ENCODE measurements around the gene PLEKHN1.

PLEKHN1 gene

GRCh38 chr1:996851-997712 is 30.8 kb downstream of the PLEKHN1 start:
- Histone ChIP-seq H3K36me3 (ENCODE audit: low read length) (no peaks in the 10 kb centered on the region), H2AFZ (ENCODE audit: low read depth, low read length, severe bottlenecking) (no peak overlapping the region), H3K4me3 (ENCODE audit: insufficient read depth, low read length, poor library complexity, severe bottlenecking) (no peak overlapping the region), H4K20me1 (ENCODE audit: low read depth, low read length) (no peaks in the 10 kb centered on the region), H3K27me3 (ENCODE audit: low read length) (no peaks in the 10 kb centered on the region), H3K27ac (ENCODE audit: low read depth, low read length) (no peak overlapping the region), H3F3A (ENCODE audit: insufficient read depth) (no peaks in the 10 kb centered on the region), H3K79me2 (ENCODE audit: insufficient read depth, low read length) (no peaks in the 10 kb centered on the region), H3K9me3 (ENCODE audit: insufficient read depth, low read length) (no peaks in the 10 kb centered on the region), H3K9ac (ENCODE audit: low read length) (no peak overlapping the region), H3K4me2 (ENCODE audit: low read depth, low read length, poor library complexity, severe bottlenecking) (no peak overlapping the region), H3K9me2 (replicated peaks; ENCODE audit: insufficient read depth, low read length) (no peaks in the 10 kb centered on the region)
- TF ChIP-seq, protein P1, sequence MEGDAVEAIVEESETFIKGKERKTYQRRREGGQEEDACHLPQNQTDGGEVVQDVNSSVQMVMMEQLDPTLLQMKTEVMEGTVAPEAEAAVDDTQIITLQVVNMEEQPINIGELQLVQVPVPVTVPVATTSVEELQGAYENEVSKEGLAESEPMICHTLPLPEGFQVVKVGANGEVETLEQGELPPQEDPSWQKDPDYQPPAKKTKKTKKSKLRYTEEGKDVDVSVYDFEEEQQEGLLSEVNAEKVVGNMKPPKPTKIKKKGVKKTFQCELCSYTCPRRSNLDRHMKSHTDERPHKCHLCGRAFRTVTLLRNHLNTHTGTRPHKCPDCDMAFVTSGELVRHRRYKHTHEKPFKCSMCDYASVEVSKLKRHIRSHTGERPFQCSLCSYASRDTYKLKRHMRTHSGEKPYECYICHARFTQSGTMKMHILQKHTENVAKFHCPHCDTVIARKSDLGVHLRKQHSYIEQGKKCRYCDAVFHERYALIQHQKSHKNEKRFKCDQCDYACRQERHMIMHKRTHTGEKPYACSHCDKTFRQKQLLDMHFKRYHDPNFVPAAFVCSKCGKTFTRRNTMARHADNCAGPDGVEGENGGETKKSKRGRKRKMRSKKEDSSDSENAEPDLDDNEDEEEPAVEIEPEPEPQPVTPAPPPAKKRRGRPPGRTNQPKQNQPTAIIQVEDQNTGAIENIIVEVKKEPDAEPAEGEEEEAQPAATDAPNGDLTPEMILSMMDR (IDR thresholded peaks at IDR 0.05; ENCODE audit: insufficient read depth, low read length, poor library complexity, severe bottlenecking) = no peak
- no peak for TF ChIP-seq EZH2phosphoT487 (conservative IDR thresholded peaks at IDR 0.05; ENCODE audit: low read length)

- H3K36me3 ChIP-seq (ENCODE audit: low read length) = no peaks in the 10 kb centered on the region
- no peaks in the 10 kb centered on the region for H4K20me1 ChIP-seq (ENCODE audit: low read depth, low read length)
- H3F3A ChIP-seq (ENCODE audit: insufficient read depth) = no peaks in the 10 kb centered on the region
- H3K4me2 ChIP-seq (ENCODE audit: low read depth, low read length, poor library complexity, severe bottlenecking) = no peak overlapping the region
- TF ChIP-seq, protein P1 (IDR thresholded peaks at IDR 0.05; ENCODE audit: insufficient read depth, low read length, poor library complexity, severe bottlenecking) = no peak
- no peak for TF ChIP-seq EZH2phosphoT487 (conservative IDR thresholded peaks at IDR 0.05; ENCODE audit: low read length)
- no peaks in the 10 kb centered on the region for H3K9me2 ChIP-seq (replicated peaks; ENCODE audit: insufficient read depth, low read length)
- no peak overlapping the region for H3K4me3 ChIP-seq (ENCODE audit: insufficient read depth, low read length, poor library complexity, severe bottlenecking)
- H3K79me2 ChIP-seq (ENCODE audit: insufficient read depth, low read length) = no peaks in the 10 kb centered on the region
- no peaks in the 10 kb centered on the region for H3K9me3 ChIP-seq (ENCODE audit: insufficient read depth, low read length)
- H3K9ac ChIP-seq (ENCODE audit: low read length) = no peak overlapping the region
- no peaks in the 10 kb centered on the region for H3K27me3 ChIP-seq (ENCODE audit: low read length)
- no peak overlapping the region for H3K27ac ChIP-seq (ENCODE audit: low read depth, low read length)
- no peak overlapping the region for H2AFZ ChIP-seq (ENCODE audit: low read depth, low read length, severe bottlenecking)
Observed at GRCh38 chr1:997713-997992, 31.4 kb downstream of the PLEKHN1 start.

DNA sequence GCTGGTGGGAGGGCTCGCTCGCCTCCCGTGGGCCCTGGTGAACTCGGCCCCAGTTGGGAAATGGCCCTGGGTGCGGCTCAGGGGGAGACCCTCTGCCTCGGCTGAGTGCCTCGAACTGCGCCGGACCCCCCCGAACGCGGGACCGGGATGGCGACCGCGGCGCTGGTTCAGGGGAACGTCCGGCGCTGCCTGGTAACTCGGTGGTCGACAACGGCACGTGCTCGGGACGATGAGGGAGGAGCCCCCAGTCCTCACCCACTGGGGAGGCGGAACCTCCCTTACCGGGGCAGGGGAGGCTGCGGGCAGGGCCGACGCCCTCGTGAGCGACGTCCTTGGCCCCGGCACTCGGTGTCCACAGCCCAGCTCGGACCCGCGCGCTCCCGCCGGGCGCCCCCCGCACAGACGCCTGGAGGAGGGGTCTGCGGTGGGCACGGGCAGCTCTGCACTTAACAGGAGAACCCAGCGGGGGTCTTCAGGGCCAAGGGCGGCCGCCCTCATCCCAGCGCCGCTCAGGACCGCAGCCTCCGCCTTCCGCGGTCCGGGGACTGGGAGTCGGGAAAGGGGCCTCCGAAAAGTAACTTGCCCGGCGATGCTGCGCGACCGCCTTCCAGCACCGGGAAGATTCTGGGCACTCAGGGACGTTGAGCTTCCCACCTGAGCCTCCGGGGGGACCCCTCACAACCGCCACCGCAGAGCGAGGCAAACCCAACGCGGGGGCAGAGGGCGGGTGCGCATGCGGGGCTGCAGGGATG is 31.9 kb downstream of the PLEKHN1 start:
- no peak overlapping the region for H3K9ac ChIP-seq (ENCODE audit: low read length)

More for the DNA sequence above, 31.9 kb downstream of the PLEKHN1 start:
- no peaks in the 10 kb centered on the region for H3K79me2 ChIP-seq (ENCODE audit: insufficient read depth, low read length)
- no peaks in the 10 kb centered on the region for H4K20me1 ChIP-seq (ENCODE audit: low read depth, low read length)
- H3K27ac ChIP-seq (ENCODE audit: low read depth, low read length) = no peak overlapping the region
- H3K36me3 ChIP-seq (ENCODE audit: low read length) = no peaks in the 10 kb centered on the region
- no peak for TF ChIP-seq EZH2phosphoT487 (conservative IDR thresholded peaks at IDR 0.05; ENCODE audit: low read length)
- TF ChIP-seq, protein P1 (IDR thresholded peaks at IDR 0.05; ENCODE audit: insufficient read depth, low read length, poor library complexity, severe bottlenecking) = no peak
- H3K4me3 ChIP-seq (ENCODE audit: insufficient read depth, low read length, poor library complexity, severe bottlenecking) = no peak overlapping the region
- H3K27me3 ChIP-seq (ENCODE audit: low read length) = no peaks in the 10 kb centered on the region
- no peaks in the 10 kb centered on the region for H3K9me3 ChIP-seq (ENCODE audit: insufficient read depth, low read length)
- H3K9me2 ChIP-seq (replicated peaks; ENCODE audit: insufficient read depth, low read length) = no peaks in the 10 kb centered on the region
- no peak overlapping the region for H3K4me2 ChIP-seq (ENCODE audit: low read depth, low read length, poor library complexity, severe bottlenecking)
- H3F3A ChIP-seq (ENCODE audit: insufficient read depth) = no peaks in the 10 kb centered on the region
- no peak overlapping the region for H2AFZ ChIP-seq (ENCODE audit: low read depth, low read length, severe bottlenecking)

Data from SU-DHL-6 (cell line).